Keratinocyte (primary cell): ENCODE results near the gene POLD3. TPM values are rescaled to one million over a fixed set of nuclear protein-coding genes. Genes with fewer than 3 reads are reported as not detected.

Source experiments
- DNase-seq: peaks from one replicate; pipeline ENCODE4 v3.0.0-alpha.2; 2011; ENCODE audit warnings: low read depth, missing footprints, low spot score
- FAIRE-seq: peaks from 2 replicates; lab custom pipeline; 2011; peaks lifted over from hg19 to GRCh38; lab: Jason Lieb, UNC
- H2AFZ ChIP-seq: 2 replicates; pipeline ENCODE4 v1.6.0; 2012; ENCODE audit warnings: low read length, control low read depth, inconsistent platforms; ENCODE audit not compliant: control insufficient read depth
- H3K27ac ChIP-seq: 2 replicates; pipeline ENCODE4 v1.5.1; 2011; ENCODE audit warnings: low read length; ENCODE audit not compliant: control insufficient read depth, insufficient read depth
- H3K27me3 ChIP-seq: 3 replicates; pipeline ENCODE4 v1.6.0; 2011; ENCODE audit warnings: low read length; ENCODE audit not compliant: control insufficient read depth, insufficient read depth; ENCODE audit errors: extremely low read depth
- H3K36me3 ChIP-seq, 2 experiments: 2 replicates in 1 of 2; 3 replicates in 1 of 2; pipeline ENCODE4 v1.5.1; 2011; ENCODE audit warnings: low read length in 2 of 2, mild to moderate bottlenecking in 1 of 2; ENCODE audit not compliant: control insufficient read depth in 2 of 2, insufficient read depth in 2 of 2; ENCODE audit errors: extremely low read depth in 1 of 2
- H3K4me1 ChIP-seq: 3 replicates; pipeline ENCODE4 v1.5.1; 2011; ENCODE audit warnings: low read length; ENCODE audit not compliant: control insufficient read depth, insufficient read depth; ENCODE audit errors: extremely low read depth
- H3K4me2 ChIP-seq: 3 replicates; pipeline ENCODE4 v1.6.0; 2011; ENCODE audit warnings: low read depth, low read length; ENCODE audit not compliant: control insufficient read depth, insufficient read depth; ENCODE audit errors: extremely low read depth
- H3K4me3 ChIP-seq, 3 experiments: fragments of 200-600 bp in 1 of 3; sonication (generic) in 1 of 3; 2 replicates in 2 of 3; 3 replicates in 1 of 3; pipeline ENCODE4 v1.5.1; 2011 to 2016; ENCODE audit warnings: low read length in 3 of 3, mild to moderate bottlenecking in 3 of 3, control low read depth in 2 of 3, inconsistent platforms in 1 of 3, low read depth in 1 of 3, mixed read lengths in 1 of 3, mixed run types in 1 of 3, moderate library complexity in 1 of 3; ENCODE audit not compliant: control insufficient read depth in 2 of 3, insufficient read depth in 2 of 3; ENCODE audit errors: extremely low read depth in 1 of 3
- H3K79me2 ChIP-seq: 2 replicates; pipeline ENCODE4 v1.6.0; 2012; ENCODE audit warnings: low read length; ENCODE audit not compliant: control insufficient read depth, insufficient read depth
- H3K9ac ChIP-seq: 3 replicates; pipeline ENCODE4 v1.6.0; 2011; ENCODE audit warnings: low read length; ENCODE audit not compliant: control insufficient read depth, insufficient read depth; ENCODE audit errors: extremely low read depth
- H3K9me1 ChIP-seq: 3 replicates; pipeline ENCODE4 v1.6.0; 2011; ENCODE audit warnings: low read length; ENCODE audit not compliant: control insufficient read depth, insufficient read depth; ENCODE audit errors: extremely low read depth
- H3K9me3 ChIP-seq: 2 replicates; pipeline ENCODE4 v1.5.1; 2012; ENCODE audit warnings: low read depth, low read length; ENCODE audit not compliant: control insufficient read depth
- H4K20me1 ChIP-seq: 3 replicates; pipeline ENCODE4 v1.6.0; 2011; ENCODE audit warnings: low read length; ENCODE audit not compliant: control insufficient read depth, insufficient read depth; ENCODE audit errors: extremely low read depth
- EZH2 ChIP-seq: IDR thresholded peaks from one replicate; pipeline ENCODE4 v1.6.1; 2012; ENCODE audit warnings: inconsistent platforms, mild to moderate bottlenecking, low read length, moderate library complexity
- dilution Hi-C: fragments of 300-500 bp; cut with MboI; formaldehyde crosslinking; loops from one replicate; pipeline ENCODE4 v1.7.0; 2020; ENCODE audit warnings: low sequenced_read_pairs; ENCODE audit not compliant: extremely low pct_ligation_motif_present
- polyA plus RNA-seq, 5 experiments: library from polyadenylated mRNA; depleted of rRNA in 3 of 5; stranded (reverse) in 3 of 5; stranded (forward) in 1 of 5; unstranded in 1 of 5; fragments of >200 nt; gene quantifications; 1 replicate in 1 of 5; 2 replicates in 3 of 5; 3 replicates in 1 of 5; pipeline versions ENCODE4 v1.2.1 to v1.2.3, GENCODE V29; 2011 to 2012; ENCODE audit warnings: missing spikeins in 2 of 5, low read depth in 1 of 5, low replicate concordance in 1 of 5
- TF ChIP-seq, protein P1 (sequence below), 3 experiments: IDR thresholded peaks in 1 of 3; conservative IDR thresholded peaks in 1 of 3; optimal IDR thresholded peaks in 1 of 3; 2 replicates in 2 of 3; 3 replicates in 1 of 3; pipeline versions ENCODE3 to v1.5.1; 2011; ENCODE audit warnings: low read length in 3 of 3, mild to moderate bottlenecking in 3 of 3, moderate library complexity in 2 of 3, control low read depth in 1 of 3, inconsistent platforms in 1 of 3; ENCODE audit not compliant: insufficient read depth in 2 of 3; ENCODE audit errors: extremely low read depth in 1 of 3

Gene POLD3
- polyA plus RNA-seq, 1 donor (not counting 4 experiments of a cell fraction or from before 2014, with no cell fraction given), result 16.7 TPM

- no peaks in the 10 kb centered on the region for H3K9me3 ChIP-seq
- no peak overlapping the region for H3K4me2 ChIP-seq
- no peak for TF ChIP-seq EZH2
- TF ChIP-seq, protein P1, sequence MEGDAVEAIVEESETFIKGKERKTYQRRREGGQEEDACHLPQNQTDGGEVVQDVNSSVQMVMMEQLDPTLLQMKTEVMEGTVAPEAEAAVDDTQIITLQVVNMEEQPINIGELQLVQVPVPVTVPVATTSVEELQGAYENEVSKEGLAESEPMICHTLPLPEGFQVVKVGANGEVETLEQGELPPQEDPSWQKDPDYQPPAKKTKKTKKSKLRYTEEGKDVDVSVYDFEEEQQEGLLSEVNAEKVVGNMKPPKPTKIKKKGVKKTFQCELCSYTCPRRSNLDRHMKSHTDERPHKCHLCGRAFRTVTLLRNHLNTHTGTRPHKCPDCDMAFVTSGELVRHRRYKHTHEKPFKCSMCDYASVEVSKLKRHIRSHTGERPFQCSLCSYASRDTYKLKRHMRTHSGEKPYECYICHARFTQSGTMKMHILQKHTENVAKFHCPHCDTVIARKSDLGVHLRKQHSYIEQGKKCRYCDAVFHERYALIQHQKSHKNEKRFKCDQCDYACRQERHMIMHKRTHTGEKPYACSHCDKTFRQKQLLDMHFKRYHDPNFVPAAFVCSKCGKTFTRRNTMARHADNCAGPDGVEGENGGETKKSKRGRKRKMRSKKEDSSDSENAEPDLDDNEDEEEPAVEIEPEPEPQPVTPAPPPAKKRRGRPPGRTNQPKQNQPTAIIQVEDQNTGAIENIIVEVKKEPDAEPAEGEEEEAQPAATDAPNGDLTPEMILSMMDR (optimal IDR thresholded peaks at IDR 0.05 in 1 of 3, IDR thresholded peaks at IDR 0.05 in 1 of 3, conservative IDR thresholded peaks at IDR 0.05 in 1 of 3; ENCODE audit: extremely low read depth in 1 of 3, insufficient read depth in 2 of 3, low read length in 3 of 3), result no peak
- no peak for DNase-seq
- no peaks in the 10 kb centered on the region for H3K27me3 ChIP-seq
- dilution Hi-C loops, result loop anchor here (25.0 kb wide), 1 partner anchor 304 kb away; no protein-coding TSS in a partner anchor
- no peak overlapping the region for H3K27ac ChIP-seq
- no peaks in the 10 kb centered on the region for H3K9me1 ChIP-seq
- no peaks in the 10 kb centered on the region for H3K79me2 ChIP-seq
- H3K4me3 ChIP-seq, result no peak overlapping the region
- H4K20me1 ChIP-seq, result no peaks in the 10 kb centered on the region
- no peaks in the 10 kb centered on the region for H3K36me3 ChIP-seq
- H2AFZ ChIP-seq, result no peak overlapping the region
- FAIRE-seq, result no peak
- H3K9ac ChIP-seq, result no peak overlapping the region
- H3K4me1 ChIP-seq, result no peaks in the 10 kb centered on the region
Measured at GRCh38 chr11:74566146-74566960, 26.0 kb upstream of the POLD3 start.

DNA sequence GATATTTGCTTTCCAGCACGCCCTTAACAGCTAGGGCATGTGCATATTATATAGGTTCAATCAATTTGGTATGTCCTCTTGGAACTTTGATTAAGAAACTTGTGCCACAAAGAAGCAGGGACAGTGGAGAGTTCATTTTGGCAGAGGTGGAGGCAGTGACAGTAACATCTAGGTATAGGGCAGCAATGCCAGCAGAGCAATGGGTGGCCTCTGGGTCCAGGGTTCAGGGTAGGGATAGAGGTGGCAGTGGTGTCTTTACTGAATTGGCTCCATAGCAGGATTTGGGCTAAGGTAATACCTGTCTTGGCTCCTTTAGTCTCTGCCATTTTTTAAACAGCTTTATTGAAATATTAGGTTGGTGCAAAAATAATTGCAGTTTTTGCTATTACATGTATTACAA, 24.4 kb upstream of the POLD3 start:
- no peak overlapping the region for H3K27ac ChIP-seq
- H3K79me2 ChIP-seq, result no peaks in the 10 kb centered on the region
- H3K9me1 ChIP-seq, result no peaks in the 10 kb centered on the region
- H3K4me3 ChIP-seq, result no peak overlapping the region
- DNase-seq (no peak), FAIRE-seq (no peak)
- H3K4me2 ChIP-seq, result no peak overlapping the region
- H3K9ac ChIP-seq, result no peak overlapping the region
- H3K36me3 ChIP-seq, result no peaks in the 10 kb centered on the region
- dilution Hi-C loops, result loop anchor here (25.0 kb wide), 1 partner anchor 306 kb away; no protein-coding TSS in a partner anchor
- H3K9me3 ChIP-seq, result no peaks in the 10 kb centered on the region
- H4K20me1 ChIP-seq, result no peaks in the 10 kb centered on the region
- no peaks in the 10 kb centered on the region for H3K27me3 ChIP-seq
- no peak overlapping the region for H2AFZ ChIP-seq
- TF ChIP-seq, protein P1 (optimal IDR thresholded peaks at IDR 0.05 in 1 of 3, IDR thresholded peaks at IDR 0.05 in 1 of 3, conservative IDR thresholded peaks at IDR 0.05 in 1 of 3; ENCODE audit: extremely low read depth in 1 of 3, insufficient read depth in 2 of 3, low read length in 3 of 3), result no peak
- no peak for TF ChIP-seq EZH2
- H3K4me1 ChIP-seq, result no peaks in the 10 kb centered on the region
